Brain microvascular endothelial cell (primary cell): Measurements from ENCODE around the gene OR2A12.
"Not testable (repeated sequence)": the region's sequence is repeated elsewhere in the genome, so short reads cannot be mapped to it uniquely, and the experiment has no call there.

Experiments used
- DNase-seq: peaks from one replicate; pipeline ENCODE4 v3.0.0-alpha.2; 2020
- H3K27ac ChIP-seq: fragments of 250-450 bp; sonication (Bioruptor Pico); 2 replicates; pipeline ENCODE4 v1.5.1; 2020; ENCODE audit warnings: mild to moderate bottlenecking, moderate library complexity
- H3K27me3 ChIP-seq: fragments of 250-450 bp; sonication (Bioruptor Pico); replicated peaks from 2 replicates; pipeline ENCODE4 v1.5.1; 2020; ENCODE audit warnings: mild to moderate bottlenecking
- H3K36me3 ChIP-seq: fragments of 250-450 bp; sonication (Bioruptor Pico); replicated peaks from 2 replicates; pipeline ENCODE4 v1.5.1; 2020; ENCODE audit warnings: mild to moderate bottlenecking
- H3K4me3 ChIP-seq: 2 replicates; pipeline ENCODE4 v1.5.1; 2011; ENCODE audit warnings: low read depth, mild to moderate bottlenecking, control low read depth, low read length, moderate library complexity
- CTCF ChIP-seq: IDR thresholded peaks from 2 replicates; pipeline ENCODE4 v1.5.1; 2011; ENCODE audit warnings: low read depth, mild to moderate bottlenecking, moderate library complexity, low read length, control low read depth, inconsistent platforms; ENCODE audit errors: missing control alignments
- in situ Hi-C: cut with HindIII; loops from 2 replicates; pipeline ENCODE4 v1.10.0; 2017; ENCODE audit warnings: low sequenced_read_pairs, low pct_ligation_motif_present

The OR2A12 gene

GRCh38 chr7:144049491-144049890, 36.6 kb upstream of the OR2A12 start:
- no peak for DNase-seq
- TF ChIP-seq CTCF, result no peak
- Histone ChIP-seq H3K4me3 (no peak overlapping the region), H3K36me3 (no peaks in the 10 kb centered on the region), H3K27me3 (no peaks in the 10 kb centered on the region), H3K27ac (no peak overlapping the region)
- in situ Hi-C loops, result no loop called here

GRCh38 chr7:144050093-144050492, 36.0 kb upstream of the OR2A12 start:
- Histone ChIP-seq H3K27me3 (no peaks in the 10 kb centered on the region), H3K4me3 (no peak overlapping the region), H3K27ac (no peak overlapping the region), H3K36me3 (no peaks in the 10 kb centered on the region)
- no peak for TF ChIP-seq CTCF
- no peak for DNase-seq
- in situ Hi-C loops, result no loop called here

- in situ Hi-C loops, H3K36me3 ChIP-seq, H3K27me3 ChIP-seq, H3K4me3 ChIP-seq, H3K27ac ChIP-seq, DNase-seq: not testable (repeated sequence)
These were observed 35.2 kb upstream of the OR2A12 start for GRCh38 chr7:144050884-144051283.

- TF ChIP-seq CTCF, result no peak
- H3K36me3 ChIP-seq, result no peaks in the 10 kb centered on the region
- no peak overlapping the region for H3K4me3 ChIP-seq
- H3K27ac ChIP-seq, result peak overlapping the region; percentile 65
- no peaks in the 10 kb centered on the region for H3K27me3 ChIP-seq
- in situ Hi-C loops, result no loop called here
- DNase-seq, result peak; percentile 93
These were observed 28.1 kb upstream of the OR2A12 start for GRCh38 chr7:144057954-144058353.

DNA sequence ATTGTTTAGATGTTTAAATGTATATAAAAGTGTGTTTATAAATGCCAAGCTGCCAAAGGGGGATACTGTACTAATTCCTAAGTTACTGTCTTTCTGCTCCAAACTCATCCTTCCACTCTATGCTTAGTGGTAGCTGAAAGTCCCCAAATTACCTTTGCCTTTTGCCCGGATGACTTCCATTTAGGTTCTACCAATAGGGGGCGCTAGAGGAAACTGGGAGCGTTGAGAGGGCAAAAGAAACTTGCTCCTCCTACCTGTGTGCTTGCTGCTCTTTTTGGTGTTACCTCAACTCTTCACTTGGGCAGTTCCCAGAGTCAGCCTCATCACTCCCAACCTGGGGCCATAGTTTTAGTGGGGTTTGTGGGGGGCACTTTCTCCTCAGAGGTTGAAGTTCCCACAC, 22.4 kb upstream of the OR2A12 start:
- no peak overlapping the region for H3K27ac ChIP-seq
- no peaks in the 10 kb centered on the region for H3K36me3 ChIP-seq
- H3K4me3 ChIP-seq, result no peak overlapping the region
- no peak for DNase-seq
- in situ Hi-C loops, result no loop called here
- peak; percentile 54 for TF ChIP-seq CTCF
- no peaks in the 10 kb centered on the region for H3K27me3 ChIP-seq

GRCh38 chr7:144069511-144069910, 16.6 kb upstream of the OR2A12 start, which contains the start of gene OR2A25:
TSS of gene OR2A25 (plus strand) at chr7:144069811. CDS start at chr7:144074220, 4,409 bp downstream.
- Histone ChIP-seq H3K27me3 (no peaks in the 10 kb centered on the region), H3K27ac (no peak within 1 kb of the TSS), H3K4me3 (no peak within 1 kb of the TSS), H3K36me3 (no peaks in the 10 kb centered on the region)
- no peak for TF ChIP-seq CTCF
- no peak for DNase-seq
- in situ Hi-C loops, result no loop called here
